Right lobe of liver (tissue), 6 donors: Measurements from ENCODE around the gene PCDHGB1. TPM values are rescaled to one million over a fixed set of nuclear protein-coding genes. Genes with fewer than 3 reads are reported as not detected.
"Not testable (repeated sequence)": the region's sequence is repeated elsewhere in the genome, so short reads cannot be mapped to it uniquely, and the experiment has no call there.

Experiments used
- ATAC-seq, 4 donors: fragments of 200-7000 bp; cut with Tn5 transposase; one replicate each; pipeline ENCODE4 v1.9.1; 2020; ENCODE audit warnings: mild to moderate bottlenecking in 4 of 4, moderate library complexity in 4 of 4
- DNase-seq, 3 donors: peaks; one replicate each; pipeline ENCODE4 v3.0.0-alpha.2; 2020
- H3K27ac ChIP-seq, 3 donors: fragments of 200-600 bp; one replicate each; pipeline ENCODE4 v1.8.0; 2022
- H3K27me3 ChIP-seq, 2 donors: fragments of 200-600 bp; one replicate each; pipeline ENCODE4 v1.8.0; 2022
- H3K36me3 ChIP-seq, 4 donors: fragments of 200-600 bp; sonication (generic) in 1 of 4; one replicate each; pipeline versions ENCODE4 v1.5.1 to v1.8.0; 2017 to 2022; ENCODE audit warnings: control low read depth in 1 of 4
- H3K4me1 ChIP-seq, 4 donors: fragments of 200-600 bp; sonication (generic) in 1 of 4; one replicate each; pipeline versions ENCODE4 v1.5.1 to v1.8.0; 2017 to 2022; ENCODE audit warnings: control low read depth in 1 of 4
- H3K4me3 ChIP-seq, 3 donors: fragments of 200-600 bp; one replicate each; pipeline ENCODE4 v1.8.0; 2022
- H3K9me3 ChIP-seq, 4 donors: fragments of 200-600 bp; sonication (generic) in 1 of 4; one replicate each; pipeline versions ENCODE4 v1.5.1 to v1.8.0; 2017 to 2022; ENCODE audit warnings: control low read depth in 1 of 4
- POLR2A ChIP-seq: fragments of 450-650 bp; IDR thresholded peaks from one replicate; pipeline ENCODE4 v1.6.1; 2017; ENCODE audit warnings: antibody characterized with exemption, mild to moderate bottlenecking
- WGBS: methylation state at CpG from one replicate; pipeline ENCODE4 v1.1.6; 2018; ENCODE audit warnings: low coverage, low lambda C conversion rate; ENCODE audit not compliant: insufficient coverage; ENCODE audit errors: missing lambda C conversion rate; 5-methylcytosine and 5-hydroxymethylcytosine counted together
- intact Hi-C, 2 donors: fragments of 100-400 bp; cut with DNase I; formaldehyde crosslinking; loops; one replicate each; pipeline versions ENCODE4 v1.11.2 to v1.14.1; 2022
- total RNA-seq, 6 experiments: library from RNA; depleted of rRNA in 2 of 6; stranded (reverse); fragments of >200 nt in 2 of 6; fragmentation: NEBNext Ultra II Directional in 3 of 6; extraction: Animal tissue kit (Norgen Biotek cat#: 25700) in 3 of 6; gene quantifications; one replicate each; pipeline versions ENCODE4 v1.1.0 to v1.2.4, GENCODE V29; 2016 to 2023
- TF ChIP-seq, protein P1 (sequence below), 4 donors: fragments of 200-600 bp in 3 of 4; fragments of 450-650 bp in 1 of 4; IDR thresholded peaks; one replicate each; pipeline versions ENCODE4 v1.5.1 to v1.8.0; 2016 to 2022; ENCODE audit warnings: antibody characterized with exemption in 4 of 4, mild to moderate bottlenecking in 2 of 4
- donor health status: DM: no; HTN: yes; CAD: no.
- donor health status: DM: no; HTN: no; CAD: no.
- donor health status: DM: no; HTN: no; CAD: no.
- donor health status: DM: no; HTN: yes; CAD: no.
- donor health status: DM: no; HTN: yes; CAD: no.

PCDHGB1 gene
- total RNA-seq, 6 experiments from 2014 or later = 0.37 to 1.2 (median 0.52) TPM

DNA sequence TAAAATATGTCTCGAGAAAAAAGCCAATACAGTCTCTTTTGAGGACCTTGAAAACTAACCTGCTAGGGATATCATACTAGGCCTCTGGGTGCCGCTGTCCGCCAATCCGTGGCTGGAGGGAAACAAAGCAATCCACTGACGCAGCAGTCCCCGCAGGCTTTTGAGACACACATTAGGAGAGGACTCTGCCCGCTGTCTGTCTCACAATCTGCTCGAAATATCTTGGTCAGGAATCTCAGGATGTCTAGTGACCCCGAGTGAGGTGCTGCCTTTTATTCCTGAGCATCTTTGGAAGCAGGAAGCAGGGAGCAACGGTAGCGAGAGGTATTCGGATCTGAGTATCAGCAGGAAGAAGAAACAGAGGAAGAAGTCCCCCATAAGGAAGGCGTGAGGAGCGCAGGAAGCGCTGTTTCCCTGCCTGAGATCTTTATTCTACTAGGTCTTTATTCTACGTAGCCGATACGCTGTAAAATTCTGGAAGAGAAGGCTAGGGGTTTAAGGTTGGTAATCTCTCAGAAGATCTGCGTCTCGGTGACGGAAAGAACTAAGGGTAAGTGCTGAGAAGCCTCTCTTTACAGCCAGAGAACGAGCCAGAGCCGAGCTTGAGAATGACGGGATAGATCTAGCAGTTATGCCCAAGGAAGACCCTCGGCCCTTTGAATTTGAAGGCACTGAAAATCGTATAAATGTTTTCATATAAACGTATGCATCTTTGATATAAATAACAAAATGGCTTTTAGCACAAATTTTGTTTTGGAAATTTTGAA lies 23.6 kb upstream of the PCDHGB1 start:
- H3K27me3 ChIP-seq = no peaks in the 10 kb centered on the region
- ATAC-seq (peak; percentile 39 to 58 (median 42)), DNase-seq (peak in 1 of 3 donors; percentile 39)
- no peaks in the 10 kb centered on the region for H3K36me3 ChIP-seq
- H3K4me1 ChIP-seq = no peaks in the 10 kb centered on the region
- peaks cover 0 to 15% (median 4%) of the 10 kb centered on the region in 4 donors for H3K9me3 ChIP-seq
- 23% methylated on average over 27 of the region's 27 CpGs for WGBS
- H3K4me3 ChIP-seq = no peak overlapping the region
- no peak overlapping the region for H3K27ac ChIP-seq
- TF ChIP-seq, protein P1, sequence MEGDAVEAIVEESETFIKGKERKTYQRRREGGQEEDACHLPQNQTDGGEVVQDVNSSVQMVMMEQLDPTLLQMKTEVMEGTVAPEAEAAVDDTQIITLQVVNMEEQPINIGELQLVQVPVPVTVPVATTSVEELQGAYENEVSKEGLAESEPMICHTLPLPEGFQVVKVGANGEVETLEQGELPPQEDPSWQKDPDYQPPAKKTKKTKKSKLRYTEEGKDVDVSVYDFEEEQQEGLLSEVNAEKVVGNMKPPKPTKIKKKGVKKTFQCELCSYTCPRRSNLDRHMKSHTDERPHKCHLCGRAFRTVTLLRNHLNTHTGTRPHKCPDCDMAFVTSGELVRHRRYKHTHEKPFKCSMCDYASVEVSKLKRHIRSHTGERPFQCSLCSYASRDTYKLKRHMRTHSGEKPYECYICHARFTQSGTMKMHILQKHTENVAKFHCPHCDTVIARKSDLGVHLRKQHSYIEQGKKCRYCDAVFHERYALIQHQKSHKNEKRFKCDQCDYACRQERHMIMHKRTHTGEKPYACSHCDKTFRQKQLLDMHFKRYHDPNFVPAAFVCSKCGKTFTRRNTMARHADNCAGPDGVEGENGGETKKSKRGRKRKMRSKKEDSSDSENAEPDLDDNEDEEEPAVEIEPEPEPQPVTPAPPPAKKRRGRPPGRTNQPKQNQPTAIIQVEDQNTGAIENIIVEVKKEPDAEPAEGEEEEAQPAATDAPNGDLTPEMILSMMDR (IDR thresholded peaks at IDR 0.05) = peak in 2 of 4 donors; percentile 4 to 29
- no peak for TF ChIP-seq POLR2A
- intact Hi-C loops = no loop called here

DNA sequence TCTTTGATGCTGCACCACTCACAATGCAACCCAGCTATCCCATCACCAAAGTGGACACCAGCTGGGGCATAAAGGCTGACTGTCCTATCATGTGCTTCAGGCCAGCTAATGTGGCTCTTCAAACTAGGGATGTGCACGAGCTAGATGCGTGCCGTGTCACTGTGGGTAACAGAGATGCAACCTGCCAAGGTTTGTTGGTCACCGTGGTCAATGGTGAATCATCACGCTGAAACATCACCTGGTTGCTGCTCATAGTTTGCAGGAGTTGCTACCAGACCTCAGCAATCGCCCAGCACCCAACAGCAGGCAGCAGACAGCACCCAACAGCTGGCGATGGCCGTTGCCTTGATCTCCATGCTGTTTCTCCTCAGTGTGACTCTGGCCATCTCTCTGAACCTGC lies 21.7 kb upstream of the PCDHGB1 start:
- no peaks in the 10 kb centered on the region for H3K4me1 ChIP-seq
- no peak for DNase-seq
- H3K36me3 ChIP-seq = no peaks in the 10 kb centered on the region
- TF ChIP-seq POLR2A = no peak
- TF ChIP-seq, protein P1 (IDR thresholded peaks at IDR 0.05) = no peak
- no peak for ATAC-seq
- H3K4me3 ChIP-seq = no peak overlapping the region
- no peak overlapping the region for H3K27ac ChIP-seq
- no peaks in the 10 kb centered on the region for H3K27me3 ChIP-seq
- H3K9me3 ChIP-seq = peaks cover 0 to 8% (median 3%) of the 10 kb centered on the region in 4 donors
- intact Hi-C loops = no loop called here
- no CpG with 5 or more reads among the region's 8 CpGs for WGBS

DNA sequence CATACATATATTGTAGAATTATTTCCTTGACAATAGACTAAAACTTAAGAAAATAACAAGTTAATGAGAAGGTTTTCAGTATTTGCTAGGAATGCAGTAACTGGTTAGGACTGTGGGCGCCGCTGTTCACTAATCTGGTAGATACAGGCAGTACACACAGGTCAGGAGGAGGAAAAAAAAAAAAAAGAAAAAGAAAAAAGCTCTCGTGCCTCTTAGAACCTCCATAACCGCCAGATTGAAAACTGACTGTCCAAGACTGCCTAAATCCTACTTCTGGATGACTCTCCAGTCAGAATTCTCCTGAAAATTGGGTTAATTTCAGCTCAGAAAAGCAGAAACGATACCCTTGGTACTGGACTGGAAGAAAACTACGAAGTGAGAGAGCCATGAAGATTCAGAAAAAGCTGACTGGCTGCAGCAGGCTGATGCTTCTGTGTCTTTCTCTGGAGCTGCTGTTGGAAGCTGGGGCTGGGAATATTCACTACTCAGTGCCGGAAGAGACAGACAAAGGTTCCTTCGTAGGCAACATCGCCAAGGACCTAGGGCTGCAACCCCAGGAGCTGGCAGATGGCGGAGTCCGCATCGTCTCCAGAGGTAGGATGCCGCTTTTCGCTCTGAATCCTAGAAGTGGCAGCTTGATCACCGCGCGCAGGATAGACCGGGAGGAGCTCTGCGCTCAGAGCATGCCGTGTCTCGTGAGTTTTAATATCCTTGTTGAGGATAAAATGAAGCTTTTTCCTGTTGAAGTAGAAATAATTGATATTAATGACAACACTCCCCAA lies 19.4 kb upstream of the PCDHGB1 start, which contains the start of gene PCDHGA1:
Gene PCDHGA1 (plus strand): TSS at position 216 of the 782 bp plus-strand sequence.
- Histone ChIP-seq H3K4me3 (no peak within 1 kb of the TSS), H3K27ac (no peak within 1 kb of the TSS), H3K27me3 (no peaks in the 10 kb centered on the region), H3K4me1 (no peaks in the 10 kb centered on the region), H3K9me3 (peaks cover 0 to 6% (median 5%) of the 10 kb centered on the region in 4 donors), H3K36me3 (no peaks in the 10 kb centered on the region)
- intact Hi-C loops = no loop called here
- TF ChIP-seq POLR2A = no peak
- TF ChIP-seq, protein P1 (IDR thresholded peaks at IDR 0.05) = no peak
- DNase-seq (peak in 1 of 3 donors; percentile 26), ATAC-seq (no peak)
- 20% methylated on average over 14 of the region's 21 CpGs for WGBS

DNA sequence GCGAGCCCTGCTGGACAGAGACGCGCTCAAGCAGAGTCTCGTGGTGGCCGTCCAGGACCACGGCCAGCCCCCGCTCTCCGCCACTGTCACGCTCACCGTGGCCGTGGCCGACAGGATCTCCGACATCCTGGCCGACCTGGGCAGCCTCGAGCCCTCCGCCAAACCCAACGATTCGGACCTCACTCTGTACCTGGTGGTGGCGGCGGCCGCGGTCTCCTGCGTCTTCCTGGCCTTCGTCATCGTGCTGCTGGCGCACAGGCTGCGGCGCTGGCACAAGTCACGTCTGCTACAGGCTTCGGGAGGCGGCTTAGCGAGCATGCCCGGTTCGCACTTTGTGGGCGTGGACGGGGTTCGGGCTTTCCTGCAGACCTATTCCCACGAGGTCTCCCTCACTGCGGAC lies 17.3 kb upstream of the PCDHGB1 start:
- DNase-seq, H3K4me3 ChIP-seq, H3K27ac ChIP-seq, H3K27me3 ChIP-seq, intact Hi-C loops, H3K36me3 ChIP-seq, ATAC-seq, H3K4me1 ChIP-seq: not testable (repeated sequence)
- H3K9me3 ChIP-seq = peaks cover 0 to 13% (median 3%) of the 10 kb centered on the region in 4 donors
- WGBS = 23% methylated on average over 10 of the region's 39 CpGs
